Epidermal melanocyte (primary cell): ENCODE measurements around the gene PCNX1.
"Not testable (repeated sequence)": the region's sequence is repeated elsewhere in the genome, so short reads cannot be mapped to it uniquely, and the experiment has no call there.

Experiments
- DNase-seq: peaks from one replicate; pipeline ENCODE4 v3.0.0; 2011; ENCODE audit warnings: low spot score; ENCODE audit not compliant: insufficient read length

The PCNX1 gene

DNA sequence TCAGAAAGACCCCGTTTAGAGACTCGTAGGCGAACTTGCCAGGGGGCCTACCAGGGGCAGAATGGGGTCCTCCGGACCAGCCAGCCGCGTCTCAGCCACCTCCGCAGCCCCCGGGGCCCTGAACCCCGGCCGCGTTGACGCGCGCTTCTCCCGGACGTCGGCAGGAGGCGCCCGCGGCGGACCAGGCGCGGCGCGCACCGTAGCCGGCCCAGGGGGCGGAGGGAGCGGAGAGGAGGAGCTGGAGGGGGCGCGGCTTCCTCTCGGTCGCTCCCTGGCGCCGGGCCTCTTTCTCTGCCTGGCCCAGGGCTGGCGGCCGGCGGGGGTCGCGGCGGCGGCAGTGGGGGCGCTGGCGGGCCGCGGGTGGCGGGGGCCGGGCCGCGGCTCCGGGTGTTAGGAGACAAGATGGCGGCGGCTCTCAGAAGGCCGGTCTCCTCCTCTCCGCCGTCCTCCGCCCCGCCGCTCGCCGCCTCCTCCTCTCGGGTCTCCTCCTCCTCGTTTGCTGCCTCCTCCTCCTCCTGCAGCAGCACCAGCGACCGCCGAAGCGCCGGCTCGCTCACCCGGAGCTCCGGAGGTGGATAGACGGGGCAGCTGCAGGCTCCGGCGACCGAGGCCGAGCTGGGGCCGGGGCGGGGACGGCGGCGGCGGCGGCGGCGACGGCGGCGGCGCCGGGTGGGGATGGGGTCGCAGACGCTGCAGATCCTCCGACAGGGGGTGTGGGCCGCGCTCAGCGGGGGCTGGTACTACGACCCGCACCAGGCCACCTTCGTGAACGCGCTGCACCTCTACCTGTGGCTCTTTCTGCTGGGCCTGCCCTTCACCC, at the start of gene PCNX1:
Gene PCNX1, plus strand, starts transcription at position 284 of the 820 bp plus-strand sequence. Its CDS starts 392 bp downstream, at position 676.
- peak; percentile 77 for DNase-seq

DNA sequence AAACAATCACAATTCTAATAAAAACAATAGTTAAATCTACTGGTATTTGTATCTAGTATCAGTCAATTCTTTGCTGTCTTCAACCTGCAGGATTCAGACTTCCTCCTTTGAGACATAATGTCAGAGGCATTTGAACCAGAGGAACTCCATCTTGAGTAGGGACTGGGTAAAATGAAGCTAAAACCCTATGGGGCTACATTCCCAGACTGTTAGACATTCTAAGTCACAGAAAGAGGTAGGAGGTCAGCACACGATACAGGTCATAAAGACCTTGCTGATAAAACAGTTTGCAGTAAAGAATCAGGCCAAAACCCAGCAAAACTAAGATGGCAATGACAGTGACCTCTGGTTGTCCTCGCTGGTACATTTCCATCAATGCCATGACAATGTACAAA, 49.8 kb upstream of the PCNX1 start:
- DNase-seq: no peak

DNA sequence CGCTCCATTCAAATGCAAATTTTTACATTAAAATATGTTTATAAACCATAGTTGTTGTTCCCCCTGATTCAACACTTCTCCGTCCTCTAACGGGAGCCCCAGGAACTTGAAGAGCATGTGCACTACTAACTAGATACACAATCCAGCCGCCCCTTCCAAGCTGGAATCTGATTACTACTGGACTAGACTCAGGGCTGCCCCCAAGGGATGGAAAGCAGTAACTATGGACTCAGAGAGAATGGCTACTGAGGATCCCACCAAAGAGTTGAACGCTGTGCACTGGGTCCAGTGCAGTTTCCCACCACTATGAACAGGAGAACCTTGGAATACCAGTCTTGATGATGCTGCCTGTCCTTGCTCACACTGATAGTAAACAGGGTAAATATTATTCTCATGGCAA, 48.6 kb upstream of the PCNX1 start:
- no peak for DNase-seq

GRCh38 chr14:70866992-70867391, 40.3 kb upstream of the PCNX1 start:
- DNase-seq: not testable (repeated sequence)

- no peak for DNase-seq
Observed at GRCh38 chr14:70871001-70871400, 36.3 kb upstream of the PCNX1 start.

DNA sequence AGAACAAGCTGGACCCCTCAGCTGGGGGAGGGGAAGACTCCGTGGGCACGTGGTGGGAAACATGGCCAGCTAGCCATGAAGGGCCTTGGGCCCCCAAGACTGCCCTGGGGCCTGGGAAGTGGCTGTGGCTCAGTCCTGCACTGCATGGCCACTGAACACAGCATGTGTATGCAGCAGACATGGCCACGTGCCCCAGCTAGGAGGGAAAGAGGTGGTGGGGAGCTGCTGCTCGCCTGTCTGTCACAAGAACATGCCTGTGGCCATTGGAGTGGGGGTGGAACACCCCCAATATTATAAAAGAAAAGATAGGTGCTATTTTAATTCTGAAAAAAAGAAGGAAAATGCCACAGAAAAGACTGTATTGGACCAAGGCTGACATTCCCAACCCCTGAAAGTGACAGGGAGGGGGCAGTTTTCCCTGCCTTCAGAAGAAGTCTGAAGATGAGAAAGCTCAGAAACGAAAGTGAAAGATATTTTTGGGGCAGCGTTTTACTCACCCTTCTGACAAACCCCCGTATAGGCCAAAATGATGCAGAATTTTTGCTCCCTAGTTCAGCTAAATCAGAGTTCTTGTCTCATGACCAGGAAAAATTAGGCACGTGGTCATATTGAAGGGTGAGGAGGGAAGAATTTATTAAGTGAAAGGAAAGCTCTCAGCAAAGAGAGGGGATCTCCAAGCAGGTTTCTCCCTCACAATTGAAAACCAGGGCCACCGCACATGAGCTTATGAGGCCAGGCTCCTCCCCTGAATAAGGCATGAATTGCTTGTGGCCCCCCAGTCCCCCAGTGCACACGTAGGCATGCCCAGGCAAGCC, 35.2 kb upstream of the PCNX1 start:
- DNase-seq: no peak

GRCh38 chr14:70872678-70873020, 34.6 kb upstream of the PCNX1 start:
- no peak for DNase-seq

- DNase-seq: no peak
Observed at GRCh38 chr14:70873627-70874026, 33.6 kb upstream of the PCNX1 start.

GRCh38 chr14:70875811-70876460, 31.3 kb upstream of the PCNX1 start:
- not testable (repeated sequence) for DNase-seq

DNA sequence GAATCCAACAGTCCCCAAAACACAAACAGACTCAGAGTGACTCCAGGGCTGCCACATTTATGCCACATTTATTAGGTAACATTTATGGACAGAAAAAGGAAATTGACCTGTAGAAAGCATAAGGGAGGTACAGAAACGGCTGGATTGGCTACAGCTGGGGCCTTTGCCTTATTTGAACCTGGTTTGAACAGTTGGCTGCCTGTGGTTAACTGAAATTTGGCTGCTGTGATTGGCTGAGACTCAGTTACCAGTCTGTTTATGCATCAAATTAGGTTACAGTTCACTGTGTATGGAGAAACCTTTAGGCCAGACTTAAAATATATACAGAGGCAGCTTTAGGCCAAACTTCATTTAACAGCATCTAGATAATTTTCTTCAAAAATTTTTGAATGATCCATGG, 27.8 kb upstream of the PCNX1 start:
- DNase-seq: no peak

DNA sequence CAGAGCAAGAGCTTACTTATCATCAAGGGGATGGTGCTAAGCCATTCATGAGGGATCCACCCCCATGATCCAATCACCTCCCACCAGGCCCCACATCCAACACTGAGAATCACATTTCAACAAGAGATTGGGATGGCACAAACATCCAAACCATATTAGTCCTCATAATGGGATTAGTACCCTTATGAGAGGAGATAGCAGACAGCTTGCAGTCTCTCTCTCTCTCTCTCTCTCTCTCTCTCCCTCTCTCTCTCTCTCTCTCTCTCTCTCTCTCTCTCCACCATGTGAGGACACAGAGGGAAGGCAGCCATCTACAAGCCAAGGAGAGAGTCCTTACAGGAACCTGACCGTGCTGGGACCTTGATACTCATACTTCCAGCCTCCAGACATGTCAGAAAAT, 26.4 kb upstream of the PCNX1 start:
- DNase-seq: not testable (repeated sequence)

DNA sequence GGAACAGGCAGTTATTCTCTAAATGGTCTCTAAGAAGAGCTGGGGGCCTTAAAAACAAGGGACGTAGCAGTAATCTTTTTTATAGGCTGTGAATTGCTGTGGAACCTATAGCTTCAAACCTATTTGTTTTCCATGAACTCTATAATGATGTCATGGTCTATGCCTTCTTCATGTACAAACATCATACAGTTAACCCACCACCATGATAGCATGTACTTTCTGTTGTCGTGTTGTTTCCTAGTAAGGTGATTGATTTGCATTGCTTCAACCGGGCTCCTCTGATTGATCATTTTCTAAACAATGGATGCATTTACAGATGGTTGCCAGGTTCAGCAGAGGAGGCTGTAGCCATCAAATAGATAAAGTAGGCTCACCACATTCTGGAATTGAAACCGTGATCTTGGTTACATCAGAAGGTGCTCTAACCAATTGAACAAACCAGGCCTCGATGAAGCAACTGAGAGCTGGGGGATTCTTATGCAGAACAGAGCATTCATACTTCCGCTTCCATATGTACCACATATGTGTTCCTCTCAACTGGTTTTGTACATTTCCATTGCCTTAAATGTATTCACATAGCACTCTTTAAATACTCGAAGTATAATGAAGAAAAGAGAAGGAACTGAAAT, 25.6 kb upstream of the PCNX1 start:
- no peak for DNase-seq

DNA sequence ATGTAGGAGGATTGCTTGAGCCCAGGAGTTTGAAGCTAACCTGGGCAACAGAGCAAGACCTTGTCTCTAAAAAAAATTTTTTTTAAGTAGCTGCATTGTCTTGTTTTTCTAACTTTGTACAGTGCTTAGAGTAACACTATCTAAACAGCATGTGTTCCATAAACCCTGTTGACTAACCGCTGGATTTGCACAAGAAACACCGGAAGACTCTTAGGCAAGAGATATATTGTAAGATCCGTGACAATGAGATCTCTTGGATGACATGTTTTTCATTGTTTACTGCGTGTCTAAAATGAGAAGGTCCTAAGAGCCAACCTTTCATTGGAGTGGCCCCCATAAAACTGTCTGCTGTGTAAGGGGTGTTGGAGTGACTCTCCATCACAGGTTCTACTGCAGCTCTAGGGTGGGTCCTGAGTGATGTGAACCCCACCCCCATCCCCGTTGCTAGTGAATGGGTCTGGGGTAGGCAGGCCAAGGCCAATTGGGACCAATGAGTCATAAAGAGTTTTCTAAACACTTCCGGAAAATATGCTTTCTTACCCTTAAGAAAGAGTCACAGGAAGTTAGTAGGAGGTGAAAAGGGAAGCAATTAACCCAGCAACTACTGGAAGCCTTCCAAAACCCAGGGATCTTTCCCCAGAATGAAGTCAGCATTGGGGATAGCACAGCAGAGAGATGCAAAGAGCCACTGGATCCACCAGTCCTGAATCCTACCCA, 24.3 kb upstream of the PCNX1 start:
- no peak for DNase-seq

DNA sequence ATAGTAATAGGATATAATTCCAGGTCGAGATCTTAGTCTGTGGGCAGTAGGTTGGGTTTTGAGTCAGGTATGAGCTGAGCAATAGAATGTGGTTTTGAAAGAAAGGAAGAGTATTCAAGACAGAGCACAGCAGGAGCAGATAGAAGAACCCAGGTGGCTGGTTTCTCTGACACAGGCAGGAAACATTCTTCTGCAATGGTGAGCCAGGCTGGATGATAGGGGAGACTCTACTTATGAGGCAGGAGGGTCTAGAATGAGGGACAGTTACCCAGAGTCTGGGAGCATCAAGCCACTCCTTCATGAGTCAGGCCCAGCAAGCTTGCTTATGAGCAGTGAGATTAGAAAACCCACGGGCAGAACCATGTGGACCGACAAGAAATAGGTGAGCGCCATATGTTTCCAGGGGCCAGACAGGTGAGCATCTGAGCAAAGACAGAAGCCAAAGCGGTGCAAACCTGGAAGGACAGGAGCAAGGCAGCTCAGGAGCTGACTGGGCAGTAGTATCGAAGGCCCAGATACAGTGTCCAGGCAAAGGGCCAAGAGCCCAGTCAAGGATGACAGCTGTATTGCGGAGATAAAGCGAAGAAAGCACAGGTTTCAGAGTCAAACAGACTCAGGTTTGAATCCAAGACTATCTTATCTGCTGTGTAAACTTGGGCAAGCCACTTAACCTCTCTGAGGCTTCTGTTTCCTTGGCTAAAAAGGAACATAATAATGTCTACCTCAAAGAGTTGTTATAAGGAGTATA, 22.5 kb upstream of the PCNX1 start:
- no peak for DNase-seq

GRCh38 chr14:70885343-70886022, 21.8 kb upstream of the PCNX1 start:
- no peak for DNase-seq

DNA sequence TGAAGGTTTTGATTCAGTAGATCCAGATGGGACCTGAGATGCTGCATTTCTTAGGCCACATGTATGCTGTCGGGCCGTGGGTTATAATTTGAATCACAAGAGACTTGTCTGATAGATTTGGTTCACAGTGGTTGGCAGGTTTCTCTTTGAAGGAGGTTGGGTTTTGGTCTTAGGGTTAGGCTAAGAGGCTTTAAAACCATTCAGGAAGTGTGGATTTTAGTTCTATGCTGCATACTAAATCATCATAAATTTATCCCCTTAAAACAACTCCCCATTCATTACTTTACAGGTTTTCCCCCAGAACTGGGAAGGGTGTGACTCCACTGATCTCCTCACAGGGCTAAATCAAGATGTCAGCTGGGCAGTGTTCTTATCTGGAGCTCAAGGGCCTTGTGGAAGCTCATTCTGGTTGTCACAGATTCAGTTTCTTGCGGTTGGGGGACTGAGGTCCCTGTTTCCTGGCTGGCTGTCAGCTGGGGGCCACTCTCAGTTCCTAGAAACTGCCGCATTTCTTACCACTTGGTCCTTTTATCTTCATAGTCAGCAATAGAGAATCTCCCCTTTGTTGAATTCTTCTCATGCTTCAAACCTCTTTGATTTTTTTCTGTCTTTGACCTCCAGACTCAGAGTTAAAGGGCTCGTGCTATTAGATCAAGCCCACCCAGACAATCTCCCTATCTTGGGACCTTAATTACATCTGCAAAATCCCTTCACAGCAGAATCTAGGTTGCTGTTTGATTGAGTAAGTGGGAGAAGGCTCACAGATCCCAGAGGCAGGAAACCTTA, 20.6 kb upstream of the PCNX1 start:
- DNase-seq: no peak

GRCh38 chr14:70887207-70887681, 20.0 kb upstream of the PCNX1 start:
- DNase-seq: no peak

- no peak for DNase-seq
Observed at GRCh38 chr14:70887737-70888499, 19.3 kb upstream of the PCNX1 start.
